ENCODE results near the gene PTPRT.

PTPRT gene

GRCh38 chr20:42100137-42100704, 1089.5 kb downstream of the PTPRT start:
- no peak overlapping the region for H3K9ac ChIP-seq (ENCODE audit: low read length)
- no peaks in the 10 kb centered on the region for H3F3A ChIP-seq (ENCODE audit: insufficient read depth)
- H3K9me2 ChIP-seq (replicated peaks; ENCODE audit: insufficient read depth, low read length): no peaks in the 10 kb centered on the region
- H3K4me3 ChIP-seq (ENCODE audit: insufficient read depth, low read length, poor library complexity, severe bottlenecking): no peak overlapping the region
- H2AFZ ChIP-seq (ENCODE audit: low read depth, low read length, severe bottlenecking): no peak overlapping the region
- no peaks in the 10 kb centered on the region for H4K20me1 ChIP-seq (ENCODE audit: low read depth, low read length)
- no peaks in the 10 kb centered on the region for H3K36me3 ChIP-seq (ENCODE audit: low read length)
- no peak overlapping the region for H3K4me2 ChIP-seq (ENCODE audit: low read depth, low read length, poor library complexity, severe bottlenecking)
- H3K9me3 ChIP-seq (ENCODE audit: insufficient read depth, low read length): no peaks in the 10 kb centered on the region
- H3K27me3 ChIP-seq (ENCODE audit: low read length): no peaks in the 10 kb centered on the region
- H3K27ac ChIP-seq (ENCODE audit: low read depth, low read length): no peak overlapping the region
- TF ChIP-seq EZH2phosphoT487 (conservative IDR thresholded peaks at IDR 0.05; ENCODE audit: low read length) (no peak), CTCF (IDR thresholded peaks at IDR 0.05; ENCODE audit: insufficient read depth, low read length, poor library complexity, severe bottlenecking) (no peak)
- no peaks in the 10 kb centered on the region for H3K79me2 ChIP-seq (ENCODE audit: insufficient read depth, low read length)

- Histone ChIP-seq H4K20me1 (ENCODE audit: low read depth, low read length) (no peaks in the 10 kb centered on the region), H2AFZ (ENCODE audit: low read depth, low read length, severe bottlenecking) (no peak overlapping the region), H3K9me2 (replicated peaks; ENCODE audit: insufficient read depth, low read length) (no peaks in the 10 kb centered on the region), H3F3A (ENCODE audit: insufficient read depth) (no peaks in the 10 kb centered on the region), H3K4me2 (ENCODE audit: low read depth, low read length, poor library complexity, severe bottlenecking) (no peak overlapping the region), H3K9me3 (ENCODE audit: insufficient read depth, low read length) (no peaks in the 10 kb centered on the region), H3K79me2 (ENCODE audit: insufficient read depth, low read length) (no peaks in the 10 kb centered on the region), H3K27ac (ENCODE audit: low read depth, low read length) (no peak overlapping the region), H3K9ac (ENCODE audit: low read length) (no peak overlapping the region), H3K36me3 (ENCODE audit: low read length) (no peaks in the 10 kb centered on the region), H3K27me3 (ENCODE audit: low read length) (no peaks in the 10 kb centered on the region), H3K4me3 (ENCODE audit: insufficient read depth, low read length, poor library complexity, severe bottlenecking) (no peak overlapping the region)
- no peak for TF ChIP-seq CTCF (IDR thresholded peaks at IDR 0.05; ENCODE audit: insufficient read depth, low read length, poor library complexity, severe bottlenecking)
- TF ChIP-seq EZH2phosphoT487 (conservative IDR thresholded peaks at IDR 0.05; ENCODE audit: low read length): no peak
Measured at GRCh38 chr20:42099101-42099500, 1090.6 kb downstream of the PTPRT start.

- no peaks in the 10 kb centered on the region for H3K36me3 ChIP-seq (ENCODE audit: low read length)
- no peak overlapping the region for H3K4me2 ChIP-seq (ENCODE audit: low read depth, low read length, poor library complexity, severe bottlenecking)
- no peak overlapping the region for H3K4me3 ChIP-seq (ENCODE audit: insufficient read depth, low read length, poor library complexity, severe bottlenecking)
- H3K9me3 ChIP-seq (ENCODE audit: insufficient read depth, low read length): no peaks in the 10 kb centered on the region
- H3K9ac ChIP-seq (ENCODE audit: low read length): no peak overlapping the region
- no peak overlapping the region for H3K27ac ChIP-seq (ENCODE audit: low read depth, low read length)
- H3K27me3 ChIP-seq (ENCODE audit: low read length): no peaks in the 10 kb centered on the region
- H4K20me1 ChIP-seq (ENCODE audit: low read depth, low read length): no peaks in the 10 kb centered on the region
- no peaks in the 10 kb centered on the region for H3K79me2 ChIP-seq (ENCODE audit: insufficient read depth, low read length)
- H2AFZ ChIP-seq (ENCODE audit: low read depth, low read length, severe bottlenecking): no peak overlapping the region
- no peaks in the 10 kb centered on the region for H3F3A ChIP-seq (ENCODE audit: insufficient read depth)
- TF ChIP-seq EZH2phosphoT487 (conservative IDR thresholded peaks at IDR 0.05; ENCODE audit: low read length): no peak
- TF ChIP-seq CTCF (IDR thresholded peaks at IDR 0.05; ENCODE audit: insufficient read depth, low read length, poor library complexity, severe bottlenecking): no peak
- H3K9me2 ChIP-seq (replicated peaks; ENCODE audit: insufficient read depth, low read length): no peaks in the 10 kb centered on the region
Measured at GRCh38 chr20:42098418-42098817, 1091.3 kb downstream of the PTPRT start.

All from SU-DHL-6 (cell line).